HEK293T (cell line): ENCODE measurements around the gene NT5M.

ENCODE experiments used
- CTCF ChIA-PET: fragments of 350-600 bp; formaldehyde crosslinking; extraction: SDS; loops from one replicate; lab custom pipeline; 2021; ENCODE audit warnings: antibody characterized with exemption, inconsistent platforms; lab: Yijun Ruan, JAX
- POLR2A ChIA-PET: fragments of 350-600 bp; formaldehyde crosslinking; extraction: SDS; loops from one replicate; lab custom pipeline; 2020; ENCODE audit warnings: antibody characterized with exemption, inconsistent platforms; lab: Yijun Ruan, JAX
- DNase-seq: peaks from one replicate; pipeline ENCODE4 v3.0.0; 2012; ENCODE audit warnings: mixed read lengths; ENCODE audit errors: extremely low spot score
- ARNT ChIP-seq: fragments of 450-650 bp; IDR thresholded peaks from 2 replicates; pipeline ENCODE4 v1.6.1; 2017; ENCODE audit warnings: mild to moderate bottlenecking
- BHLHE40 ChIP-seq: fragments of 450-650 bp; IDR thresholded peaks from 2 replicates; pipeline ENCODE4 v1.6.1; 2016; ENCODE audit warnings: mild to moderate bottlenecking, moderate library complexity, borderline replicate concordance
- CTBP1 ChIP-seq: fragments of 450-650 bp; IDR thresholded peaks from 2 replicates; pipeline ENCODE4 v1.6.1; 2016; ENCODE audit warnings: borderline replicate concordance
- ELF4 ChIP-seq: fragments of 450-650 bp; IDR thresholded peaks from 2 replicates; pipeline ENCODE4 v1.6.1; 2017; ENCODE audit warnings: antibody characterized with exemption
- FOXA1 ChIP-seq: fragments of 450-650 bp; IDR thresholded peaks from 2 replicates; pipeline ENCODE4 v1.6.1; 2016; ENCODE audit warnings: mild to moderate bottlenecking
- FOXK2 ChIP-seq: fragments of 450-650 bp; IDR thresholded peaks from 2 replicates; pipeline ENCODE4 v1.6.1; 2016; ENCODE audit warnings: mild to moderate bottlenecking
- FOXM1 ChIP-seq: fragments of 450-650 bp; IDR thresholded peaks from 2 replicates; pipeline ENCODE4 v1.6.1; 2017; ENCODE audit warnings: mild to moderate bottlenecking, borderline replicate concordance
- HDGF ChIP-seq: fragments of 450-650 bp; IDR thresholded peaks from 2 replicates; pipeline ENCODE4 v1.6.1; 2017; ENCODE audit warnings: antibody characterized with exemption, borderline replicate concordance
- L3MBTL2 ChIP-seq: fragments of 450-650 bp; conservative IDR thresholded peaks from 2 replicates; pipeline ENCODE4 v1.6.1; 2016; ENCODE audit warnings: mild to moderate bottlenecking
- LEF1 ChIP-seq: fragments of 450-650 bp; IDR thresholded peaks from 2 replicates; pipeline ENCODE4 v1.6.1; 2017; ENCODE audit warnings: mild to moderate bottlenecking, borderline replicate concordance
- NFRKB ChIP-seq: fragments of 450-650 bp; IDR thresholded peaks from 2 replicates; pipeline ENCODE4 v1.6.1; 2016; ENCODE audit warnings: mild to moderate bottlenecking, moderate library complexity
- SP1 ChIP-seq: fragments of 450-650 bp; IDR thresholded peaks from 2 replicates; pipeline ENCODE4 v1.6.1; 2017
- SUZ12 ChIP-seq: fragments of 450-650 bp; IDR thresholded peaks from 2 replicates; pipeline ENCODE4 v1.6.1; 2016; ENCODE audit warnings: mild to moderate bottlenecking
- TARDBP ChIP-seq: fragments of 450-650 bp; IDR thresholded peaks from 2 replicates; pipeline ENCODE4 v1.6.1; 2016
- ZNF384 ChIP-seq: fragments of 450-650 bp; IDR thresholded peaks from 2 replicates; pipeline ENCODE4 v1.6.1; 2016
- TF ChIP-seq, protein P1 (sequence below): fragments of 450-650 bp; IDR thresholded peaks from 2 replicates; pipeline ENCODE4 v1.6.1; 2016

Gene NT5M

DNA sequence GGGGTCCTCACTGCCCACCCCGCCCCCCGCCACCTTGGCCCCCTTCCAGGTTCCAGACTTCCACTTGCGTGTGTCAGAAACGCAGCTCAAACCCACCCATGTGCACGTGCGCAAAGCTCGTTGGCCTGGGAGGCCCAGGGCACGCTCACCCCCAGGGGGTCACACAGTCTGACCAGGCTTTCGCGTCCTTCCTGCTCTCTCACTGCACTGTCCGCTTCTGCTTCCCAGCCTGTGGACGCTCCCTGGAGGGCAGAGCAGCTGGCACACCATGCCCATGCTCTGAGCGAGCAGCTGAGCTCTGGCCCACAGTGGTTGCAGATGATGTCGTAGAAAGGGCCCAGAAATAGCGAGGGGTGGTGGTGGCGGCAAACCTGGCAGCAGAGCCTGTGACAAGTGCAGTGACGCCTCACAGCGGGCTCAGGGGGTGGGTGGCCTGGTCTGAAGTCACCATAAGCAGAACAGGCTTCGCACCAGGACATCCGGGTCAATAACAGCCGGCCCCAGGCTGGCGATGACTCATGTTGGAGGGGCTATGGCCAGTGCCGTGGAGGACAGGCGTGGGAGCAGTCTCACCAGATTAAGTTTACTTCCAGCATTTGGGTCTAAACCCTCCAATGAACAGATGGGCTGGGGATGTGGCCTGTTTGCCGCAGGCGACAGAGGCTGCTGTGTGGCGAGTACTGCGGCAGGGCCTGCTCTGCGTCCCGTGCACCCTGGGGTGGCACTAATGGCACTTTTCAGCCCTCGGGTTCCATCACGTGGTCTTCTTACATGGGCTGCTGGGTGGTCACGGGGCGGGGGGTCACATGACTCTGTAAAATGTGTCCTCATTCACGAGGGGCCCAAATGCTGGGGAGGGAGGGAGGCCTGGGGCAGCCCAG, 49.0 kb downstream of the NT5M start:
- TF ChIP-seq ARNT (no peak), TARDBP (no peak)
- ChIA-PET CTCF (no interaction called here), POLR2A (interaction anchor here (0.5 kb wide), 1 partner anchor 12 kb away, joined by 3 read pairs; no protein-coding TSS in a partner anchor)
- no peak for DNase-seq

DNA sequence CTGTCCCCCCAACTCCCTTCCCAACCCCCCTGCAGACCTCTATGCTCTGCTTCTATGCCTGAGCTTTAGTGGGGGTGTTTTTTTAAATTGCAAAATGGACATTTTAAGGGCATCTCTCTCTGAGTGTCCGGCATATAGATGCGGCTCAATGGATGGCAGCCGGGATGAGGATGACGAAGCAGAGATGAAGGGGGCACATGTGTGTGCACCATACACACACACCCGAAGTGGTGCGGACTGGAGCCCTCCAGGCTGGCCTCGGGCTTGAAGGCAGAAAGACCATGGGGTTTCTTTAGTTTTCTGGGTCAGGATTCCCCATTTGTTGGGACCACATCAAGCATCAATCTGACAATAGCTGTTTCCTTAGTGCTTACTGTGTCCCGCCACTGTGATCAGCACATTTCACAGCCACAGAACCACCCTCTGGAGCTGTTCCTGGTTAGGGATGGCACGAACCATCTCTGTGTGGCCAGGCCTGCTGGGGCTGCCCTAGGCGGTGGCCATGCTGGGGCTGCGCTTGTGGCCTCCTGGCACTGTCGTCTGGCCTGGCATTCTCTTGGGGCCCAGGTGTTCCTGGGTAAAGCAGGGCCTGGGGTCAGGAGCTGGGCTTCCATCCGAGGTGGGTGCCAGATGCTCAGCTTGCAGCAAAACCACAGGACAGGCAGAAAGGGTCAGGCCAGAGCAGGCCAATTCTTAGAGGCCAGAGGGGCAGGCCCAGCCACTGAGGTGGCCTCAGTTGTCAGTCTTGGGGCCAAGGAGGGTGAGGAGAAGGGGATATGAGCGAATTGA, 49.9 kb downstream of the NT5M start:
- no peak for DNase-seq
- TF ChIP-seq HDGF (no peak), SP1 (no peak), CTBP1 (no peak), TARDBP (no peak), FOXK2 (no peak), L3MBTL2 (no peak), NFRKB (no peak), SUZ12 (no peak), FOXM1 (no peak)
- POLR2A ChIA-PET = no interaction called here
- CTCF ChIA-PET = interaction anchor here (0.8 kb wide), 1 partner anchor 144 kb away, joined by 4 read pairs; no protein-coding TSS in a partner anchor

DNA sequence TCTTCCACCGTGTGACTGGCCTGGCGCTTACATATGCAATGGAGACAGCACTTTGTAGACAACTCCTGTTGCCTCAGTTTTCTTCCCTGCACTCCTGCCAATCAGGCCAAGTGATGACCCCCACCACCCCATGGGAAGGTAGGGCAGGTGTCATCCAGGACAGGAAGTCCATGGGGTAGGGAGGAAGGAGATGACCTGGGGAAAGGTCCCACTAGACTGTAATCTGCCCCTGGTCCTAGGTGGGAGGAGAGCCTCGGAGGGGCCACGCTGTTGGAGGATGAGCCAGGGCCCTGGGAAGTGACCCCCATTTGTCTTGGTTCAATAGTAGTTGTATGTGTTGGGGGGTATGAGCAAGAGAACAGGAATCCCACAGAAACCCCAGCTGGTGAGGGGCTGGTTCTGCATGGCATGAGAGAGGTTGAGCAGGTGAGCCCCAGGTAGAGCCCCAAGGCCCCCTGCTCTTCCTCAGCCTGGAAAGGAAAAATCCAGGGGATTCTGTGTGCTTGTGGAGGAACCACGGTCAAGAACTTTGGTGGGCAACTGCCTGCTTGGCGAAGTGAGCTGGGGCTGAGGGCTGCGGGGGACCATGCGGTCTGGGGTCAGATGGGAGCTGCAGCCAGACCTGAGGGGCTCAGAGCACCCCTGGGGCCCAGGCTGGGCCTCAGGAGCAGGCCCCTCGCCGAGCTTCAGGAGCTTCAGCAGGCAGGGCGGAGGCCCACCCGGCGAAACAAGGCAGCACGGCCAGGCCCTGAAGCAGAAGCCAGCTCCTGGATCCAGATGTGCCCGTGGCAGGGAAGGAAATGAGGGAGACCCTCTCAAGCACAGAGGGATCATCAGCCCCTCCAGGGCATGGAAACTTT, 50.7 kb downstream of the NT5M start:
- TF ChIP-seq HDGF (no peak), FOXA1 (no peak), ZNF384 (no peak), TARDBP (no peak), SP1 (no peak), FOXM1 (no peak), CTBP1 (no peak), ARNT (no peak), ELF4 (no peak), SUZ12 (no peak), FOXK2 (no peak), BHLHE40 (no peak), L3MBTL2 (no peak), LEF1 (no peak), NFRKB (no peak)
- TF ChIP-seq, protein P1, sequence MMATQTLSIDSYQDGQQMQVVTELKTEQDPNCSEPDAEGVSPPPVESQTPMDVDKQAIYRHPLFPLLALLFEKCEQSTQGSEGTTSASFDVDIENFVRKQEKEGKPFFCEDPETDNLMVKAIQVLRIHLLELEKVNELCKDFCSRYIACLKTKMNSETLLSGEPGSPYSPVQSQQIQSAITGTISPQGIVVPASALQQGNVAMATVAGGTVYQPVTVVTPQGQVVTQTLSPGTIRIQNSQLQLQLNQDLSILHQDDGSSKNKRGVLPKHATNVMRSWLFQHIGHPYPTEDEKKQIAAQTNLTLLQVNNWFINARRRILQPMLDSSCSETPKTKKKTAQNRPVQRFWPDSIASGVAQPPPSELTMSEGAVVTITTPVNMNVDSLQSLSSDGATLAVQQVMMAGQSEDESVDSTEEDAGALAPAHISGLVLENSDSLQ = no peak
- CTCF ChIA-PET = interaction anchor here (1.3 to 1.9 kb wide), 2 partner anchors 237 to 288 kb away, joined by 3 to 13 read pairs; no protein-coding TSS in a partner anchor
- DNase-seq = no peak
- POLR2A ChIA-PET = no interaction called here

DNA sequence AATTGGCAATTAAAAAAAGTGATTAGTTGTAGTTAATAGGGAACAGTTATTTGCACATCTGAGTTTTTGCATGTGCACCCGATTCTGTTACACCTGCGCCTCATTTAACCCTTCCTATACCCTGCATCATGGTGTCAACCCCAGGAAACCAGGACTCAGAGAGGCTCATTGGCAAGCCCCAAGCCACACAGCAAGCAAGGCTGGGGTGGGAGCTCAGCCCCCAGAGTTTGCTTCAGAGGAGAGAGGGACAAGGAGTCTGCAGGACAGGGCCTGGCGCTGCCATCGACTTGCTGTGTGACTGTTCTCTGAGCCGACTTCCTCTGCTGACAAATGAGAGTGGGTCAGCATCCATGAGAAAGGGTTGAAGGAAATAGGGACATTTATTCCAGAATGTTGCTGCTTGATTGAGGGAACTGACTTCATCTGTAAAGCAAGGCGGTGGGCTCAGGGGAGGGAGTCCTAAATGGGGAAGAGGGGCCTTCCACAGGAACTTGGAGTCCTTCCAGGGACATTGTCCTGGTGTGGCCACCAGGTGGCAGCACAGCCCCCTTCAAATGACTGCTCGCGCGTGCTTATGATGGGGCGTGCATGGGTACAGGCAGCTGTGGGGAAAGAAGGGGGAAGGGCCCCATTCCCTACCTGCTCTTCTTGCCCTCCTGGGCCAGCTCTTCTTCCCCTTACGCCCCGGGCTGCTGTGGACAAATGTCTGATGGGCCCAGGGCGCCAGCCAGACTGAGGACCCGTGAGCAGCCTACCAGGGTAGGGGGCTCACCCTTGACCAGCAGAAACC, 51.6 kb downstream of the NT5M start:
- TF ChIP-seq LEF1 = peak; percentile 41; the same call in 1 of the 2 replicates
- TF ChIP-seq, protein P1 = no peak
- TF ChIP-seq SUZ12 = no peak
- TF ChIP-seq TARDBP = no peak
- TF ChIP-seq SP1 = no peak
- DNase-seq = peak; percentile 82
- CTCF ChIA-PET = interaction anchor here (0.6 to 1.9 kb wide), 12 partner anchors 10 to 419 kb away, joined by 3 to 13 read pairs (median 3); partner anchors contain the start of gene PEMT
- POLR2A ChIA-PET = no interaction called here

DNA sequence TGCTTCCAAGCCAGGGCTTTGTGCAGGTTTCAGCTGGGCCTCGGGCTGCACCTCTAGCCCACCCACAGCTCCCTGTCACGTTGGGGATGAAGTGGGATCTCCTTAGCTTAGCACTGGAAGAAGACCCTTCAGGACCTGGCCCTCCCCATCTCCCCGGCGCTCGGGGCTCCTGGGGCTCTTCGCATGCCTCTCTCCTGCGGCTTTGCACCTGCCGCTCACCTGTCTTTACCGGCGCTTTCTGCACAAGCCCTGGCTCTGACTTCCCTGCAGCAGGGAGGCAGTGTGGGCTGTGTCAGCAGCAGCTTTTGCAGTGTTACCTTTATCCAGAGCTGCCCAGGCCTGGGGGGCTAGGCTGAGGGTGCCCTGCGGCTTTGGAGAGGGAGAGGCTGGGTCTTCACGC, 52.3 kb downstream of the NT5M start:
- DNase-seq = no peak
- POLR2A ChIA-PET = no interaction called here
- CTCF ChIA-PET = interaction anchor here (0.6 to 1.9 kb wide), 11 partner anchors 107 to 418 kb away, joined by 3 to 13 read pairs (median 3); partner anchors contain the start of gene PEMT
- TF ChIP-seq CTBP1 = no peak
- TF ChIP-seq TARDBP = no peak
- no peak for TF ChIP-seq ARNT
- TF ChIP-seq SP1 = no peak
- no peak for TF ChIP-seq HDGF
